Suprapubic skin (tissue), 3 donors: Measurements from ENCODE around the gene CCBE1.

Source experiments
- EP300 ChIP-seq: sonication (generic); formaldehyde crosslinking; IDR thresholded peaks from one replicate; pipeline ENCODE4 v1.6.1; 2017; ENCODE audit warnings: antibody characterized with exemption
- POLR2A ChIP-seq, 2 donors: fragments of 450-650 bp; IDR thresholded peaks; one replicate each; pipeline ENCODE4 v1.6.1; 2017; ENCODE audit warnings: antibody characterized with exemption in 2 of 2, mild to moderate bottlenecking in 2 of 2, moderate library complexity in 2 of 2
- TF ChIP-seq, protein P1 (sequence below), 2 donors: fragments of 200-600 bp in 1 of 2; fragments of 450-650 bp in 1 of 2; sonication (generic) in 1 of 2; IDR thresholded peaks; one replicate each; pipeline ENCODE4 v1.5.1; 2016 to 2019; ENCODE audit warnings: antibody characterized with exemption in 2 of 2, mild to moderate bottlenecking in 1 of 2, moderate library complexity in 1 of 2

DNA sequence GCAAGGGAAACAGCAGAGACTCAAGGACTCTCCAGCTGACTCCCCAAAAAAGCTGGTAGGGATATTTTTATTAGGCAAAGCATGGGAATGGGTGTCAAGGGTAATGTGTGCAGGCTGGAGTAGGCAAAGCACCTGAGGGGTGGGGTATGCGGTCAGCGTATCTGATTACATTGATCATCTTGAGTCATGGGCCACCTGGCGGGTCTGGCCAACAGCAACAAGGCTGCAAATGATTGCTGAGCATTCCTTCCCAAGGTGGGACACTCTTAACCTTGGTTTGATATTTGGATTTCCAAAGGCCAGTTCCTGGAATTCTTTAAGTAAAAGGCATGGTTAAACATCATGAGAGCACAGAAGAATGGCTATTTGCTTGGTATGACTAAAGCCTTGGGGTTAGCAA, 32.6 kb upstream of the CCBE1 start:
- TF ChIP-seq, protein P1, sequence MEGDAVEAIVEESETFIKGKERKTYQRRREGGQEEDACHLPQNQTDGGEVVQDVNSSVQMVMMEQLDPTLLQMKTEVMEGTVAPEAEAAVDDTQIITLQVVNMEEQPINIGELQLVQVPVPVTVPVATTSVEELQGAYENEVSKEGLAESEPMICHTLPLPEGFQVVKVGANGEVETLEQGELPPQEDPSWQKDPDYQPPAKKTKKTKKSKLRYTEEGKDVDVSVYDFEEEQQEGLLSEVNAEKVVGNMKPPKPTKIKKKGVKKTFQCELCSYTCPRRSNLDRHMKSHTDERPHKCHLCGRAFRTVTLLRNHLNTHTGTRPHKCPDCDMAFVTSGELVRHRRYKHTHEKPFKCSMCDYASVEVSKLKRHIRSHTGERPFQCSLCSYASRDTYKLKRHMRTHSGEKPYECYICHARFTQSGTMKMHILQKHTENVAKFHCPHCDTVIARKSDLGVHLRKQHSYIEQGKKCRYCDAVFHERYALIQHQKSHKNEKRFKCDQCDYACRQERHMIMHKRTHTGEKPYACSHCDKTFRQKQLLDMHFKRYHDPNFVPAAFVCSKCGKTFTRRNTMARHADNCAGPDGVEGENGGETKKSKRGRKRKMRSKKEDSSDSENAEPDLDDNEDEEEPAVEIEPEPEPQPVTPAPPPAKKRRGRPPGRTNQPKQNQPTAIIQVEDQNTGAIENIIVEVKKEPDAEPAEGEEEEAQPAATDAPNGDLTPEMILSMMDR (IDR thresholded peaks at IDR 0.05): no peak
- TF ChIP-seq EP300 (no peak), POLR2A (IDR thresholded peaks at IDR 0.05) (no peak)
